ENCODE data around the gene SIGLEC7. TPM values are rescaled to one million over a fixed set of nuclear protein-coding genes. Genes with fewer than 3 reads are reported as not detected.
"Not testable (repeated sequence)": the region's sequence is repeated elsewhere in the genome, so short reads cannot be mapped to it uniquely, and the experiment has no call there.

SIGLEC7 gene
- total RNA-seq, 1 donor from 2014 or later: 0.50 TPM

GRCh38 chr19:51135986-51136762 lies 5.9 kb upstream of the SIGLEC7 start:
- DNase-seq: no peak
- intact Hi-C loops (cut with micrococcal nuclease): no loop called here
- ATAC-seq: no peak

DNA sequence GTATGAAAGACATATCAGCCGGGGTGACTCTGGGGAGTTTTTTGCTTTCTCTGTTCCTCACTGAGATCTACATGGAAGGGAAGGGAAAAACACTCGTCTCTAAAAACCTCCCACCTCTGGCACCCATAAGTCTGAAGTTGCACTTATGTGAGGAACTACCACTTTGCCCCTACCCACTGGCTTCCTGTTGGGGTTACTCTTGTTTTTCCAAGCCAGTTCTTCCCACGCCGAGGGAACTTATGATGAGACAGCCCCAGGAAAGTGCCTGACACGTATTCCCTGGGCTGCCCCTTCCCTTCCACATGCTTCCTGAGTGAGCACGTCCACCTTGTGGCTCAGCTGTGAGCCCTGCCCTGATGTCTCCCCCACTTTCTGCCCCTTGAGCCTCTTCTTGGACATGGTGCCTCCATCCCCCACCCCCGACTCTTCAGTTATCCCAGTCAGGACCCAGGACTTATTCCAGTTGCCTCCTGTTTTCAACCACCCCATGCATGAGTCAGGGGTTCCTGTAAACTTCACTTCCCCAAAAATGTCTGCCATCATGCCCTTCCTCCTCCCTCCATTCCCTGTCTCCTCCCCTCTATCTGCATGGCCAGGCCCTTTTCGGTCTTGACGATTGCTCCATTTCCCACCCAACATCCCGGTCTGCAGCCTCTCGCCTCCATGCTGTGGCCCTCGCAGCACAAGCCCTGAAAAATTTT lies 5.1 kb upstream of the SIGLEC7 start:
- DNase-seq (no peak), ATAC-seq (peak; percentile 35)
- intact Hi-C loops (cut with micrococcal nuclease): no loop called here

- intact Hi-C loops (cut with micrococcal nuclease): no loop called here
- DNase-seq: no peak
- ATAC-seq: no peak
These were observed 4.2 kb upstream of the SIGLEC7 start for GRCh38 chr19:51137792-51138425.

- peak; percentile 79 for ATAC-seq
These were observed 3.5 kb upstream of the SIGLEC7 start for GRCh38 chr19:51138549-51138979.

DNA sequence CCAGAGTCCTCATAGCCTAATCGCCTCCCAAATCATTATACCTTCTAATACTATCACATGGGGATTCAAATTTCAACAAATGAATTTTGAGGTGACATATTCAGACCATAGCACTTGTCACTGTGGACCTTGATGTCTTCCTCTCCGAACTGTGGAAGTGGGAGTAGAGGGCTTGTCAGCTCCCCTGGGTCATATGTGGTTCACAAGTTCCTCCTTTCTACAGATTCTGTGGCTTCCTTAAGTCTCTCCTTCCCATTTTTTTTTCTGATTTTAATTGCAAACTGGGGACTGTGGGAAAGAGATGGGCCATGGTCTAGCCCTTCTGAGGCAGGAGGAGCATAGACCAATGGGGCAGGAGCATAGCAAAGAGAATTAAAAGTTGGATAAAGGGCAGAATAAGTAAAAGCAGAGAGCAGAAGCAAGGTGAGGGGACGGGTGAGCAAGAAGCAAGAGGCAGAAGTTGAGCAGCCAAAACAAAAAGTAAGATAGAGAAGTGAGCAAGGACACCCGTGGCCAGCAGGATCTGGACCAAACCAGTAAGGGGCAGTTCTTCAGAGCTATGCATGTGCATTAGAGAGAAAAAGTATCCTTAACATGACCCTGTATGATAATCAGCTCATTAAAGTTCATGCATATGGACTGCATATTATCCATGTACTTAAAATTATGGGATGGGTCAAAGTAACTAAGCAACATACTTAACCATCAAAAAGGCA lies 2.6 kb upstream of the SIGLEC7 start:
- ATAC-seq: peak; percentile 47
- DNase-seq: no peak
- intact Hi-C loops (cut with micrococcal nuclease): no loop called here

More at GRCh38 chr19:51138549-51138979, 3.5 kb upstream of the SIGLEC7 start:
- intact Hi-C loops (cut with micrococcal nuclease): no loop called here
- peak; percentile 65 for DNase-seq

- ATAC-seq (no peak), DNase-seq (no peak)
- intact Hi-C loops (cut with micrococcal nuclease): no loop called here
These were observed 1.7 kb upstream of the SIGLEC7 start for GRCh38 chr19:51140441-51140840.

- no peak for DNase-seq
- intact Hi-C loops (cut with micrococcal nuclease): no loop called here
- no peak for ATAC-seq
These were observed 920 bp upstream of the SIGLEC7 start for GRCh38 chr19:51141181-51141580.

DNA sequence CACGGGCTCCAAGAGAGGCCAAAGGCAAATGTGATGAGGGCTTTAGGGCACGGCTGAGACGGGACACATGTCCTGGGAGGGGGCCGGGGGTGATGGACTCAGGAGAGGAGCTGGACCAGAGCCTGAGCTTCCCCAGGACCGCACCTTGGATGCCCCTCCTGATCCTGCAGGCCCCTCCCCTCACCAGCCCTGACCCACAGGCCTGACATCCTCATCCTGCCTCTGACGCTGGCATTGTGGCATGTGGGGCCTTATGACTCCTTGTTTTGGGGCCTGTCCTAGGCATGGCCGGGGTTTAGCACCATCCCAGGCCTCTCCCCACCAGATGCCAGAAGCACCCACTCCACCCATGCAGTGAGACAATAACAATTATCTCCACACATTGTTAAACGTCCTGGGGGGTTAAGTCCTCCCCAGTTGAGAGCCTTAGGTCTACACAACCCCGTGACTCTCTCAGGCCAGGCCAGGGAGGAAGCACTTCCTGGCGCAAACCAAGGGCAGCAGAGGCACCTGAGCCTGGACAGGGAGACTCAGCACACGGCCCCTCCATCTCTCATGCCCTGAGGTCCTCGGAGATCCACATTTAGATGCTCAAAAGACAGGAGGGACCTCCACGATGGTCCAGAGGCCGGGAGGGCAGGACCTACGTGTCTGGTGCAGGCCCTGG lies 841 bp downstream of the SIGLEC7 start:
- DNase-seq; intact Hi-C loops (cut with micrococcal nuclease); ATAC-seq: not testable (repeated sequence)

DNA sequence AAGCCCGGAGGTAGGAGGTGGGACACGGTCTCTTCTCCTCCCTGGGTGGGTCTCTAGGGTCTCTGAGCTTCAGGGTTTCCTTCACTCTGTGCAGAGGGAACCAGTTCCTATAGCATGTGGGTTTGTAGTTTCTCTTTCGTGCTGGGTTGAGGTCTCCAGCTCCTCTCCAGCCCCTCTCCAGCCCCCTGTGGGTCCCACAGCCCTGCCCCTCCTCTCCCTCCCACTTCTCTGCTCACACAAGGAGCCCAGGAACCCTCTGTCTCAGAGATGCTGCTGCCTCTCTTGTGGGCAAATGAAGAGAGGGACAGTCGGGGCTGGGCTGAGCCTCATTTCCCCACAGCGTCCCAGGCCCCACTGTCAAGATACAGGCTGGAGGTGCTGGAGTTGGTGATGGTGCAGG lies 1.4 kb downstream of the SIGLEC7 start:
- no peak for ATAC-seq
- intact Hi-C loops (cut with micrococcal nuclease): no loop called here
- DNase-seq: no peak

DNA sequence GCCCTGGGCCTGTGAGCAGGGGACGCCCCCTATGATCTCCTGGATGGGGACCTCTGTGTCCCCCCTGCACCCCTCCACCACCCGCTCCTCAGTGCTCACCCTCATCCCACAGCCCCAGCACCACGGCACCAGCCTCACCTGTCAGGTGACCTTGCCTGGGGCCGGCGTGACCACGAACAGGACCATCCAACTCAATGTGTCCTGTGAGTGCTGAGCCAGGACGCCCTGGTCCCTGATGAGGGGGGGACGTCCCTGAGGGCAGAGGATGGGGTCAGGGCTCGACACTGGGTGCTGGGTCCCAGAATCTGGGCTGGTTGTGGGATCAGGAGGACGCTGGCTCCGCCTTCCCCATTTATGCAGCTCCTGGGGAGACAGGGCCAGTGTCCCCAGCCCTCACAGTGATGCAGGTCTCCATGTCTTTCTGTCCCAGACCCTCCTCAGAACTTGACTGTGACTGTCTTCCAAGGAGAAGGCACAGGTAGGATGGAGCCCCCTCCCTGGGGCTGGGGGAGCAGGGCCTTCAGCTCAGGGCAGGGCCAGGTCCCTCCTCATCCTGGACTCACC lies 2.5 kb downstream of the SIGLEC7 start:
- DNase-seq: no peak
- intact Hi-C loops (cut with micrococcal nuclease): no loop called here
- no peak for ATAC-seq

GRCh38 chr19:51145916-51146493 lies 3.9 kb downstream of the SIGLEC7 start:
- ATAC-seq: no peak
- no peak for DNase-seq
- intact Hi-C loops (cut with micrococcal nuclease): no loop called here

GRCh38 chr19:51146751-51147150 lies 4.7 kb downstream of the SIGLEC7 start:
- DNase-seq (no peak), ATAC-seq (no peak)
- intact Hi-C loops (cut with micrococcal nuclease): no loop called here

DNA sequence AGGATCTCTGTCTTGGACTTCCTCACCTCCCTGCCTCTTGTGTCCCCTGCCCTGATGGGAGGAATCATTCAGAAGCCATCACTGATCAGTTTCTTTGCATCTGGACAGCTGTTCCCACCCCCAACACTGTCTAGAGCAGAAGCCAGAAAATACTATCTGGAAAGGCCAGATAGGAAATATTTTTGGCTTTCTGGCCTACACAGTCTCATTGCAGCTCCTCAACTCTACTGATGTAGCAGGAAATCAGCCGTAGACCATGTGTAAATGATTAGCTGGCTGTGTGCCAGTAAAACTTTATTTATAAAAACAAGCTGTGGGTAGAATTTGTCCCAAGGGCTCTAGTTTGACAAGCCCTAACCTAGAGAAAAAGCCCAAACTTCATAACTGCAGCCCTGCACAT lies 5.6 kb downstream of the SIGLEC7 start:
- intact Hi-C loops (cut with micrococcal nuclease): no loop called here
- ATAC-seq (peak; percentile 61), DNase-seq (no peak)

DNA sequence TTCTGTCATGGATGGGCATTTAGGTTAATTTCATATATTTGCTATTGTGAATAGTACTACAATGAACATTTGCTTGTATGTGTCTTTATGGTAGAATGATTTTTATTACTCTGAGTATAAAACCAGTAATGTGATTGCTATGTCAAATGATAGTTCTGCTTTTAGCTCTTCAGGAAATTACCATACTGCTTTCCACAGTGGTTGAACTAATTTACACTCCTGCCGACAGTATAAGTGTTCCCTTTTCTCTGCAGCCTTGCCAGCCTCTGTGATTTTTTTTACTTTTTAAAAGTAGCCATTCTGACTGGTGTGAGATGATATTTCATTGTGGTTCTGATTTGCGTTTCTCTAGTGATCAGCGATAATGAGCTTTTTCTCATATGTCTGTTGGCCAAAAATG lies 6.5 kb downstream of the SIGLEC7 start:
- ATAC-seq (no peak), DNase-seq (no peak)
- intact Hi-C loops (cut with micrococcal nuclease): no loop called here

- ATAC-seq: peak; percentile 35
- intact Hi-C loops (cut with micrococcal nuclease): no loop called here
- no peak for DNase-seq
These were observed 8.5 kb downstream of the SIGLEC7 start for GRCh38 chr19:51150627-51151026.

DNA sequence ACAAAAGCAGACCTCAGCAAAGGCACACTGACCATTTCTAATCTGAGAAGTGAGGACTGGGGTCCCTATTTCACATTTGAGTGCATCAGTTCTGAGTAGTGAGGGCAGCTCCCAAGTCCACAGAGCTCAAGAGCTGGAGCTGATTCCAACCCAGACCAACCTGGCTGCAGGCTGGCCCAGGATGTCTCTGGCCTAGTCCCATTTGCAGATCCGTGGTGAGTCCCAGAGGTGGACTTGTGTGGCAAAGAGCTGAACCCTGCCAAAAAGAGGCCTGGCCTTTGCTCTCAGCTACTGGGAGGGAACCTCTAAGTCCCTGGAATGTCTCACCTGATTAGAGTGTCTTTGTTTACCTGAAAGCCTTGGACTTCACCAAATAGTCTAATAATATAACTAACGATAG lies 14.6 kb downstream of the SIGLEC7 start:
- intact Hi-C loops (cut with micrococcal nuclease): no loop called here
- DNase-seq (no peak), ATAC-seq (no peak)

GRCh38 chr19:51157265-51157664 lies 15.2 kb downstream of the SIGLEC7 start:
- DNase-seq: no peak
- intact Hi-C loops (cut with micrococcal nuclease): no loop called here
- ATAC-seq: no peak

GRCh38 chr19:51158474-51159129 lies 16.5 kb downstream of the SIGLEC7 start:
- ATAC-seq (peak; percentile 47), DNase-seq (peak; percentile 66)
- intact Hi-C loops (cut with micrococcal nuclease): no loop called here
